DMS53 treated with DMSO at 0.1 percent for 48 hours (cell line): Measurements from ENCODE around the gene FREM1.

ENCODE experiments used
- DNase-seq: peaks from one replicate; lab custom pipeline; 2025; ENCODE audit not compliant: unreplicated experiment; lab: John Stamatoyannopoulos, UW

FREM1 gene

GRCh38 chr9:14768405-14769229 lies 141.6 kb downstream of the FREM1 start:
- peak; percentile 4 for DNase-seq

GRCh38 chr9:14766299-14766698 lies 143.9 kb downstream of the FREM1 start:
- no peak for DNase-seq

GRCh38 chr9:14761584-14761983 lies 148.6 kb downstream of the FREM1 start:
- no peak for DNase-seq

DNA sequence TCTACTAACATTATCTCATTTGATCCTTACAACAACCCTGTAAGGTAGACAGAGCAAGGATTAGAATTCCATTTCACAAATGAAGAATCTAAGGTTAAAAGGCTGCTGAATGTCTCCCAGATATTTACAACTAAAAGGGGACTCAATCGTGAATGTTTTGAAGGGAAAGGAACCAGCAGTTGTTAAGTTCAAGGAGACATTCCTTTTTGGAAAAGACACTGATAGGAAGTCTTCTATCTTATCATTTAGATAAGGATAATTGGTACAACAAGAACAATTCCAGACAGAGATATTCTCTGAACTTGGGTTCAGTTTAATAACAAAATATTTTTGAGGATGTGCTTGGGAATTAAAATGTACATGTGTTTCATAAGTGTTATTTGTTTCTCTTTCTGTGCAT lies 150.2 kb downstream of the FREM1 start:
- DNase-seq: no peak

DNA sequence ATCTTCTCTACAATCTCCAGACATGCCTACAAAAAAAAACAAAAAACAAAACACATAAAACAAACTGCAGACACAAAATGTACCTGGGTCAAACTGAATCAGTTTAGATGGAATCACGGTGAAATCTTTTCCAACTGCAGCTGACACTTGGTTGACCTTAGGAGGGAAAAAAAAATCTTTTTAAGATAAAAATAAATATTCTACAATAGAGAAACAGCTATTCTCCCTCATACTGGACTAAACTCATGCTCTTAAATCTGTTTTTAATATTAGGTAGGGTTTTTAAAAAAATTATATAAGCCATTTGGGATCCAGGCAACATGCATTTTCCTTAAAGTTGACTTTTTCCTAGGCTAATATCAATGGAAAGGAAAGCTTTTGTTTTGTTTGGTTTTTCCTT lies 153.9 kb downstream of the FREM1 start:
- DNase-seq: no peak

- no peak for DNase-seq
These were observed 157.4 kb downstream of the FREM1 start for GRCh38 chr9:14752871-14753270.

DNA sequence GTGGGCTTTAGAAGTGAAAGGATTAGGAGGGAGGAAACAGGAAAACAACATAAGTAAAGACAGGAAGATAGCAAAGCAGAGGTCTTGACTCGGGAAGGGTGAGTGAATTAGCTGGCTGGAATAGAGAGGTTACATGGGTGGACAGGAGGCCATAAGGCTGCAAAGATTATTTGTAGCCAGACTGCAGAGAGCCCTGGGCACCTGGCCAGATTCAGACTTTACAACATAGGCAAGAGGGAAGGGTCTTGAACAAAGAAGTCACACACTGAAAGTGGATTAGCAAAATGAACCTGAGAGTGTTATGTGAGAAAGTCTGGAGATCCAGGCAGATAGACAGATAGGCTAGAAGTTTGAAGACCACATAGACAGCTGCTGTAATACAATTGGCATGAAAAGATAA lies 158.0 kb downstream of the FREM1 start:
- no peak for DNase-seq

DNA sequence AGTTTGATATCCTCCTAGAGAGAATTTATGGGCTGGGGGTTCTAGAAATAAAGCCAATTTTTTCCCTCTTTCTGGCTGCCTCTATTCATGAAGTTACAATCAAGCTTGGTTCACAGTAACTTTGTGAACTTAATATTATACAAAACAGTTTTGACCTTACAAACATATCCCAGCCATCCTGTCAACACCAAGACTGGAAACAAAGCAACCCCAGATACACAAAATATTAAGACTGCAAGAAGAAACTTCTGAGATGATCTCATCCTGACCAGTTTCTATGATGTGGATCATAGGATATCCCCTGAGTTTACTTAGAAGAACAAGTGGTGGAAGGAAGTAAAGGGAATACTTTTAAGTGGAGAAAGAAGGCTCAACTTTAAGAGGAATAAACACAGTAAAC lies 159.4 kb downstream of the FREM1 start:
- no peak for DNase-seq

DNA sequence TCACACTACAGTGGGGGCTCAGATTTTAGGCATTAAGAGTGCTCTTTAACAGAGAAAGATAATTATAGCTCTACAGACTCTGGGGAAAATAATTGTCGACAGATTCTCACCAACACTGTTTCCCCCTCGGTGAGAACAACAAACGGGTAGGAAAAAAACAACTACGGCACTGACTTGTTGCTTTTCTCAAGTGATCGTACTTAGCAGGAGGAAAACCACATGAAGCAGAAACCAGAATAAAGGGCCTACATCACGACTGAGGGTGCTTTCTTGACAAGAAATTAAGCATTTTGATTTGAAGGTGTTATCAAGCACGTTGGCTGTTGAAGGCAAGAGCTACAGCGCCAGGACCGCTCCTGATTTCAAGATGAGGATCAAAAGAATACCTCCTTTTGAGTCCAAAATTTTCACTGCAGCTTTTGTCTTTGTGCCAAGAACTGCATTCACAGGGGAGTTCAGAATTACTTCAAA lies 160.5 kb downstream of the FREM1 start:
- no peak for DNase-seq

DNA sequence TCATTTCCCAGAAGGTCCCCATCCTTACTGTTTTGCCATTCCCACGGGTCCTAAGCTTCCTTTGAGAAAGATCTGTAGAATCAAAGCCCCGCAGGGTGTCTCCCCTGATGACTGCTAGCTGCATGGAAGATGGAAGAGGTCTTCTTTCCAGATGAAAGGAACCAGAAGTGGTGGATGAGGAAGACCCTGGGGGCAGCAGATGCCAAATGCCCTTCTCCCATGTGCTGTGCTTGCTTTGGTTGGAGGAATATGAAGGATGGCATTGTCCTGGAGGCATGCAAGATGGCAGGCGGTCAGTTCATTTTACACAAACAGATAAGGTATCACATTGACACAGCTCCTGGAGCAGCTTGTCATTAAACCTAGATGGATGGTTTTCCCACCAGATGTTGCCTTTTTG lies 161.9 kb downstream of the FREM1 start:
- no peak for DNase-seq

GRCh38 chr9:14747111-14747510 lies 163.1 kb downstream of the FREM1 start:
- no peak for DNase-seq

DNA sequence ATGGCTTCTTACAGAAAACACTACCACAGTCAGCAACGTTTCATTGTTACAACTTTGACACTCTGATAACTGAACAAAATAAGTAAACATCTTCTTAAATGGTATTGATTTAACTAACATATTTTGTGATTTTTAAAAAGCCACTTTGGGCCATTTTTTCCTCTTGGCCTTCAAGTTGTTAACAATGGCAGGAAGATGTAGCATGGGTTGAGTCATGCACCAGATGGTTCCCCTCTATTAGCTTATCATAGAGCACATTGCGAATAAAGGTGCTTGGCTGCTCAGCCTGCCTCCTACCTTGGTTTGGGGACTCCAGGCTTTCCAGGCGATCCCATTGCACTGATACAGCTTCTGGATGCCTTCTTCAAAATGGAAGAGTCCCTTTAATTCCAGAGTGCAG lies 163.6 kb downstream of the FREM1 start:
- DNase-seq: no peak

DNA sequence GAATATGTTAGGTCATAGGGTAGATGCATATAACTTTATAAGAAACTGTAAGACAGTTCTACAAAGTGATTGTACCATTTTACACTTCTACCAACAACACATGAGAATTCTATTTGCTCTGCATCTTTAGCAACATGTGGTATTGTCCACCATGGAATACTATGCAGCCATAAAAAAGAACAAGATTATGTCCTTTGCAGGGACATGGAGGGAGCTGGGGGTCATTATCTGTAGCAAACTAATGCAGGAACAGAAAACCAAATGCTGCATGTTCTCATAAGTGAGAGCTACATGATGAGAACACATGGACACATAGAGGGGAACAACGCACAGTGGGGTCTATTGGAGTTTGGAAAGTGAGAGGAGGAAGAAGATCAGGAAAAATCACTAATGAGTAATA lies 165.5 kb downstream of the FREM1 start:
- no peak for DNase-seq

DNA sequence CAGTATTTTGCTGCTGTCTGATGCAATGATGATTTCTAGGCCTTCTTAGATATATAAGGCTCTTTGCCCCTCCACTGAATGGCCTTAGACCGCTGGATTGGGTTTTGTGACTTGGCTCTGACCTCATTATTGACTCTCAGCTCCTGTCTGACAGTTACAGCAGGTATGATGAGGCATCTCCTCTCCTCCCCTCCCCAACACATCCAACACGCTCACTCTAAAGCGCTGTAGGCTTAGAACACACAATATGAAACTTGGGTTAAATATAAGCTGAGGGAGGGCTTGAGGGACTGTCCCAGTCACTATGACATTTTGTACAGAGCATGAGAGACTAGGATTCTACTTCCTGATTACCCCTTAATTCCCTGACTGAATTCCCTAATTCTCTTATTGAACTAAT lies 168.9 kb downstream of the FREM1 start:
- DNase-seq: no peak

GRCh38 chr9:14733133-14733532 lies 177.1 kb downstream of the FREM1 start:
- DNase-seq: no peak

DNA sequence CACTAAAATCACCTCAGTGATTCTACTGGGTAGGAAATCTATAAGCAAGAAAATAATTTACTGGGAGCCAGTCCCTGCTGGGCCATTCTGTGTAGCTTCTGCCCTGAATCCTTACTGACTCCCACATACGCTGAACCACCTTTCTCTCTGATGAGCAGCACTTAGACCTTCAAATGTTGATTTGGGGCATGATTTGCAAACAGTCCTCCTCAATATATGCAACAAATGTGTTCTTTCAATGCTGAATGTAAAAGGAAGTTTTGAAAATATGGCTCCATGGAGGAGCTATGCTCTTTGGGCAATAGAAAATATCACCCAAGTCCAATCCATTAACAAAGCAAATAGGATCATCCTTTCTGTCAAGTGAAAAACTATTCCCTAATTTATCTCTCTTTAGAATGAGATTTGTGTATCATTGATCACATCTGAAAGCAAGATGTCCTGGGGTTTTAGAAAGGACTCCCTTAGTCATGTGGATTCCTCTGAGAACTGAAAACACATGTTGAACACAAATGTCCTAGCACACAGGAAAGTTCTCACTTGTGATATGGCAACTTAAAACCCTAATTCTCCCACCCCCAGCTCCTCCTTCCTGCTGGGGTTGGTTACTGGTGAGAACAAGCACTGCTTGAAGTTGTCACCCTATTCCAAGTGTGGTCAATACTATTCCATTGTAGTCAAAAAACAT lies 178.8 kb downstream of the FREM1 start:
- no peak for DNase-seq

DNA sequence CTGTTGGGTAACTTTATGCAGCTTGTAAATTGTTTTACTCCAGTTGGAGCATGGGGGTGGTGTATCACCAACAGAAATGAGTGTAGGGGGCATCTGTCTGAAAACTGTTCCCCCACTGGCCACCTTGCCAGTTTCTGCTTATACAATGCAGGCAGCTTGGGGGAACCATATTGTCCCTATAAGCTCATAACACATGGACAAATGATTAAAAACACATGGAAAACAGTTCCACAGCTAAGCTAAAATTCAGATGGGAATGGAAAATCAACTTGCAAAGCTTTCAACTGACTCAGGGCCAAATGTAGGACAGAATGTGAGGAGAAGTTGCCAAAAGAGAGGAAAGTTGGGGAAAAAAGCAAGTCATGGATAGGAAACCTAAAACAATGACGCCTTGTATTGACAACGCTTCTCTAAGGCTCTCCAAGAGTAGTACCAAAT lies 179.7 kb downstream of the FREM1 start:
- DNase-seq: no peak

DNA sequence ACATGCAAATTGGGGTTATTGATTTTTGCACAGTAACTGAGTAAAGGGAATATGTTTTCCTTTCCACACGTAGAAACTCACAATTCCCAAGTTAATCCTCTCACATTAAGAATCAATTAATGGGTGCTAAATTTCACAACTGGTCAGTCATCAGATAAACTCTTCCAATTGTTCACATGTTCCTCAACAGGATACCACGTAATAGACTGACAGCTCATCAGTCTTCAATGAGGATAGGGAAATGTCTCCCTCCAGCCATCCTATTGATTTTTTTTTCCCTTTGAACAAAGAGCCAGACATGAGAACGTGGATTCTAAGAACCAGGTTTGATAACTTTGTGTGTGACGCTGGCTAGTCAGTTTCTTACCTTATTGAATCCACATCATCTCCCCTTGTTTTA lies 186.9 kb downstream of the FREM1 start:
- no peak for DNase-seq

GRCh38 chr9:14722391-14723035 lies 187.7 kb downstream of the FREM1 start, which contains the start of gene CER1:
Gene CER1 (minus strand): TSS chr9:14722733. CDS start chr9:14722672, 61 bp downstream.
- no peak for DNase-seq

DNA sequence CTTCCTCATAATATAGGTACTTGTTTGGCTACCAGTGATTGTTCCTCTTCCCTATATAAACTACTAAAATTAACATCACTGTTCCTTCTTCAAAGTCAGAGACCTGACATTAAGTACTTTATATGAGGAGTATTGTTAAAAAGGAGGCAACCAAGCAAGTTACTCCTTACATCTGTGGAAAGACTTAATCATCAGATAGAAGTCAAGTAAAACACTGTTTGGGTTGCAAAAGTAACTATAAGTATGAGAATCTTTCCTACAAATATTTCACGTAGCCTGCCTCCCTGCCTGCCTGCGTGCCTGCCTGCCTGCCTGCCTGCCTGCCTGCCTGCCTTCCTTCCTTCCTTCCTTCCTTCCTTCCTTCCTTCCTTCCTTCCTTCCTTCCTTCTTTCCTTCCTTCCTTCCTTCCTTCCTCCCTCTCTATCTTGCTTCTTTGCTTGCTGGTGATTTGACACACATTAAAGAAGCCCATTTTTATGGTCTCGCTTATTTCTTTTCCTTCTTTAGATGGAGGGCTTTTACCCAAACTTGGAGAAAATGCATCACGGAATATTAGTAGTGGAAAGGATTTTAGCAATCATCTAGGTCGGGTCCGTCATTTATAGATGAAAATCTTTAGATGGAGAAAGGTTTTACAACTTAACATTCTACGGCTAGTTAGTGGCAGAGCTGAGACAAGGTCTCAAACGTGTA lies 190.9 kb downstream of the FREM1 start:
- no peak for DNase-seq

GRCh38 chr9:14715102-14715501 lies 195.1 kb downstream of the FREM1 start:
- no peak for DNase-seq
